ENCODE results near the gene HDGF.

Gene HDGF

GRCh38 chr1:156714830-156715229 lies 36.6 kb downstream of the HDGF start:
- DNase-seq, result no peak

- no peak for DNase-seq
Observed at GRCh38 chr1:156712626-156713025, 38.8 kb downstream of the HDGF start.

GRCh38 chr1:156711011-156711817 lies 40.3 kb downstream of the HDGF start:
- DNase-seq, result no peak

GRCh38 chr1:156709757-156710489 lies 41.6 kb downstream of the HDGF start:
- no peak for DNase-seq

- DNase-seq, result no peak
Observed at GRCh38 chr1:156709031-156709430, 42.4 kb downstream of the HDGF start.

GRCh38 chr1:156708218-156708661 lies 43.2 kb downstream of the HDGF start:
- DNase-seq, result no peak

GRCh38 chr1:156707417-156708217 lies 43.9 kb downstream of the HDGF start:
- no peak for DNase-seq

- DNase-seq, result no peak
Observed at GRCh38 chr1:156706657-156707416, 44.6 kb downstream of the HDGF start.

GRCh38 chr1:156705918-156706656 lies 45.4 kb downstream of the HDGF start:
- peak; percentile 75 for DNase-seq

GRCh38 chr1:156705321-156705917 lies 46.1 kb downstream of the HDGF start, which contains the start of gene CRABP2:
TSS of gene CRABP2 (minus strand) at chr1:156705583. CDS start at chr1:156705446, 137 bp downstream.
- DNase-seq, result peak; percentile 31

GRCh38 chr1:156704930-156705320 lies 46.5 kb downstream of the HDGF start:
- DNase-seq, result no peak

GRCh38 chr1:156704166-156704711 lies 47.2 kb downstream of the HDGF start:
- DNase-seq, result no peak

GRCh38 chr1:156703741-156704140 lies 47.7 kb downstream of the HDGF start:
- no peak for DNase-seq

- no peak for DNase-seq
Observed at GRCh38 chr1:156703336-156703735, 48.1 kb downstream of the HDGF start.

GRCh38 chr1:156700736-156701531 lies 50.5 kb downstream of the HDGF start:
- DNase-seq, result no peak

GRCh38 chr1:156698995-156699394 lies 52.5 kb downstream of the HDGF start:
- DNase-seq, result no peak

GRCh38 chr1:156697481-156697880 lies 54.0 kb downstream of the HDGF start:
- DNase-seq, result no peak

GRCh38 chr1:156696755-156697154 lies 54.7 kb downstream of the HDGF start:
- DNase-seq, result no peak

GRCh38 chr1:156694690-156694962 lies 56.8 kb downstream of the HDGF start:
- DNase-seq, result no peak
